Islet of Langerhans (tissue), 1 donor: ENCODE results near the gene SYNJ1.
"Not testable (repeated sequence)": the region's sequence is repeated elsewhere in the genome, so short reads cannot be mapped to it uniquely, and the experiment has no call there.

Source experiments
- FAIRE-seq: peaks from one replicate; lab custom pipeline; 2011; peaks lifted over from hg19 to GRCh38; lab: Jason Lieb, UNC

The SYNJ1 gene

DNA sequence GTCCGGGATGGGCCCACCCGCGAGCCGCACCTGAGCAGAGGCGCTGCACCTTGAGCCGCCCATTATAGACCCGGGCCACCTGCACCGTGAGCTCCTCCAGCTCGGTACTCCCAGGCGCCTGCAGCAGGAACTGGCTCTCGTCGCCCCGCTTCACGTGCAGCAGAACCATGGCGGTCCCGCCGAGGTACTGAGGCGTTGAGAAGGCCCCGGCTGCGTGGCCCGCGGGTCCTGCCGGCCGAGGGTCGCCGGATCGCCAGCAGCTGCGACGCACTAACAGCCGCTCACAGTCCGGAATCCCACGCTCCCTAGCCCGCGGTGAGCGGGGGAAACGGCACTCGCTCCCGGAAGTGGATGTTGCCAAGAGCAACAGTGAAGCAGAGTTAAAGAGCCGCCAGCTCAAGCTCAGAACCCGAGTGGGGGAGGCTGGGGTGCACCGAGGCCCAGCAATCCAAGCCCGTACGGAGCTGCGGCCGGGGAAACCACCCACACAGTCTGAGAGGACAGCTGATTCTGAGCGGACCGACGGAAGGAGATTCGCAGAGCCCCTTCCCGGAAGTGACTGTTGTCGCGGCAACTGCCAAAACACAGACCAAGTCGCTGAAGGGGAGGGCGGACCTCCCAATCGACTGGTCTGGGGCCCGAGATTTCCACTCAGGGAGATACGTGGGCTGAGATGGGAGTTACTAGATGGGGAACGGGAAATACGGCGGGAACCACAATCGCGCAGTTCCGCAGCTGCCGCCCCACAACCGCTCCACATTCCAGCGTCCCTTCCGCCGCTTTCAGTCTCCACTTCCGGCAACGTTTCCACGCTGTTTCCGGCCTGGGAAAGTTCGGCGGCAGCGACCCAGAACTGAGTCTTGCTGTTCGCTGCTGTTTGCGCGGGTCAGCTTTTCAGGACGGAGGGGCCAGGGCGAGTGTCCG is 115.5 kb downstream of the SYNJ1 start, which contains the start of gene CFAP298:
TSS of gene CFAP298 (minus strand) at position 303 of the 924 bp plus-strand sequence. CDS start at position 169, 134 bp downstream.
- no peak for FAIRE-seq

DNA sequence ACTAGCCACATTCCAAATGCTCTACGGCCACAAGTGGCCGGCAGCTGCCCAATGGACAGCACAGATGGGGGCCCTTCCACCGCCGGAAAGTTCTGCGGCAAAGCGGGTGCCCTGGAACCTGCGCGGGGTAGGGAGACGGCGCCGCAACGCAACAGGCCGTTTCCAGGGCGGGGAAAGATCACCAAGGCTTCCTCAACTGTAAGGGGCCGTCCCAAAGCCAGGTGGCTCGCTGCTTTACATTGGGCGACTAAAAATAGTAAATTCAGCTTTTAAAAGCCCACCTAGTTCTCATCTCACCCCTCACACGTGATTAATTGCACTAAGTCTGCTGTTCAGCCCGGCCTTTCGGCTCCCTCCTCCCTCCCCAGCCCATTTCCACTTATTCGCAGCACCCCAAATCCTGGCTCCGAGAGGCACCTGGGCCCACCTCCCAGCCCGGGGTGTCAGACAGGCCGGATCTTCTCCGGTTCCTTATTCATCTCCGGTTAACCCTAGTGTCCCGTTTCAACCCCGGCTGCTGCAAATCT is 116.3 kb downstream of the SYNJ1 start:
- FAIRE-seq = no peak

DNA sequence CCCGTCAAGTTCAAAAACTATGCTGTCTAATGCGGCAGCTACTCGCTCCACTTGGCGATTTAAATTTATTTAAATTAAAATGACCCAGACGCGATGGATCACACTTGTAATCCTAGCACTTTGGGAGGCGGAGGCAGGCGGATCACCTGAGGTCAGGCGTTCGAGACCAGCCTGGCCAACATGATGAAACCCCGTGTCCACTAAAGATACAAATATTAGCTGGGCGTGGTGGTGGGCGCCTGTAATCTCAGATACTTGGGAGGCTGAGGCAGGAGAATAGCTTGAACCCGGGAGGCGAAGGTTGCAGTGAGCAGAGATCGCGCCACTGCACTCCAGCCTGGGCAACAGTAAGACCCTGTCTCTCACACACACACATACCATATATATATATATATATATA is 116.9 kb downstream of the SYNJ1 start:
- FAIRE-seq = not testable (repeated sequence)

- no peak for FAIRE-seq
Measured at GRCh38 chr21:32608851-32609250, 119.0 kb downstream of the SYNJ1 start.

DNA sequence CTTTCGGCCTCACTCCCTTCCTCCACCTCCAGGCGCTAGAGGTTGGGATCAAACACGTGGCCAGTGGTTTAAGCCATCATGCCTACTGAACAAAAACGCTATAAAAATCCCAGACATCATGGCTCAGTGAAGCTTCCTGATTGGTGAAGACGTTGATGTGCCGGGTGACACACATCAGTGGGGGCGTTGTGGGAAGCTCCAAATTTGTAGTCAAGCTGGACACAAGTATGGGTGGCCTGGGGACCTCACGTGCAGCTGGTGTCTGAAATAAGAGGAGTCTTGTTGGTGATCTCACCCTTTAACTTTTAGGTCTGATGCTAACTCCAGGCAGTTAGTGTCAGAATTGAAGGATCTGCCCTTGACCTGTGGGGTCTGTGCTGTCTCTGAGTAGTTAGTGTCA is 122.3 kb downstream of the SYNJ1 start:
- no peak for FAIRE-seq

- no peak for FAIRE-seq
Measured at GRCh38 chr21:32604464-32604863, 123.3 kb downstream of the SYNJ1 start.

DNA sequence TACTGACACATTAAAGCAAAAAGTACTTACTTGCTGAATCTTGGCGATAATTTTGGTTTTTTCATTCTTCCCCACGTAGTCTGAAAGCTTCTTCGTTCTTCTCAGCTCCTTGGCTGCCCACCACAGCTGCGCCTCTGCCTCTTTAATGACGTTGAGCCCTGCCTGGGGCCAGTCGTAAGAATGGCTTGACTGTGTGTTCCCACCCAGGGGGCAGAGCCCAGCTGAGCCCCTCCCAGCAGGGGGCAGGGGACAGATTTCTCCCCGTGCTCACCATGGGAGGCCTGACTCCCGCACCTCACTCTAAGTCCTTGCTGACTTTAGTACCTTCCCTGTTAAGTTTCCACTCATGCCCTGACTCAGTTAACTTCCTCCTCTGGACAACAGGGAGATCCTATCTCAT is 124.7 kb downstream of the SYNJ1 start:
- FAIRE-seq = no peak

GRCh38 chr21:32602099-32602498 is 125.7 kb downstream of the SYNJ1 start:
- no peak for FAIRE-seq

GRCh38 chr21:32599526-32599925 is 128.3 kb downstream of the SYNJ1 start:
- FAIRE-seq = no peak

DNA sequence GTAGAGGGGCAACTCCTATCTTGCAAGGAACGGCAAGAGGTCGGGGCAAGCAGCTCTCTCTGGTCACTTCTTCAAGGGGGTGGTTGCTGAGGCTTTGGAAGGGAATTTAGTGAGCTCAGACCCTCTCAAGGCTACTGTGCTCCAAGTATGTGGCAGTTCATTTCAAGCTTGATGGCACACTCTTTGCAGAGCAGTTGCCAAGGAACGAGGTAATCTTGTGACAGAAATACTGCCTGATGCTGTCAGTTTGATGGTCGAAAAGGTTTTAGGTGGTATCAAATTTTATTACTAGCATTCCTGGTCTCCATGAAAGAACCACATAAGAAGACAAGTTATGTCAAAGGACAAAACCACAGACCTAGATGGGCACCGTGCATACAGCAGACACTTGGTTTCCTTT is 128.7 kb downstream of the SYNJ1 start:
- no peak for FAIRE-seq

DNA sequence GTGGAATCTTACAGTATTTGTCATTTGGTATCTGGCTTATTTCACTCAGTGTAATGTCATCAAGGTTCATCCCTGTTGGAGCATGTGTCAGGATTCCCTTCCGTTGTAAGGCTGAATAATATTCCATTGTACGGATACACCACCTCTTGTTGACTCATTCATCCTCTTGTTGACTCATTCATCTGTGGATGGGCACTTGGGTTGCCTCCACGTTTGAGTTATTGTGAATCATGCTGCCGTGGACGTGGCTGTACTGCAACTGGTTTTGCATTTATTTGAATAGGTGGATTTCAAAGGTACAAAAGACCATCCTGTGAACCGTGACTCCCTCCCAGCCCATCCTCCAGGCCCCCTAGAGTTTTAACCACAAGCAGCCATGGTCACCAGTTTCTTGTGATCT is 130.6 kb downstream of the SYNJ1 start:
- no peak for FAIRE-seq

DNA sequence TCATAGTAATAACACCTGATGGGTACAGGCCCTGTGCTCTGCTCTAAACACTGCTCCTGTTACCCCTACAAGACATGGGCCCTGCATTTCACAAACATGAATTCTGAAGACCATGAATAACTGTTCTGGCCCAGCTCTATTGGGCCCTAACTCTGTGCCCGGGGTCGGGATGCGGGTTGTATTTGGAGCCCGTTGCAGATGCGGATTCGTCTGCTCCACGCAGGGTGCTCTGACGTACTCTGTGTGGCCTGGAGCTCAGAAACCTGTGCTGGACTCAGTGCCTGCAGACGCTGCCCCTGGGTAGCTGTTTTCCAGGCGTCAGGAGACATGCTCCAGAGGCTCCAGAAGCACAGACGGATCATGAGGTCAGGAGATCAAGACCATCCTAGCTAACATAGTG is 132.4 kb downstream of the SYNJ1 start:
- FAIRE-seq = no peak

DNA sequence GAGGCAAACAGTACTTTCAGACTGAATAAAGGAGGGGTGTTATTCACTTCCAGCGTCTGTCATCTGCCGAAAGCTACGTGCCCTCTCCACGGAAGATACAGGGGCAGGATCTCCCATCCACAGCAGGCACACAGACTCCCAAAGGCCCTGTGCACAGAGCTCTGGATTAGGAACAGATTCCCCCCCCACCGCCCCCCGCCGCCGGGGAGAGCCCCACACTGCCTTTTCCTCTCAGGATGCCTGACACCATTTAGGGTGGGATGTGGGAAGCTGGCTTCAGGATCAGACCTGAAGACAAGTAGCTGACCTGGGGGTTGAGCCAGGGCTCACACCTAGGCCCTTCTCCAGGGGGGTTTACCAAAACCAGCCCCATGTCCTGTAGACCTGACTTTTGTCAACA is 134.1 kb downstream of the SYNJ1 start:
- no peak for FAIRE-seq

GRCh38 chr21:32592929-32593502 is 134.8 kb downstream of the SYNJ1 start:
- no peak for FAIRE-seq

DNA sequence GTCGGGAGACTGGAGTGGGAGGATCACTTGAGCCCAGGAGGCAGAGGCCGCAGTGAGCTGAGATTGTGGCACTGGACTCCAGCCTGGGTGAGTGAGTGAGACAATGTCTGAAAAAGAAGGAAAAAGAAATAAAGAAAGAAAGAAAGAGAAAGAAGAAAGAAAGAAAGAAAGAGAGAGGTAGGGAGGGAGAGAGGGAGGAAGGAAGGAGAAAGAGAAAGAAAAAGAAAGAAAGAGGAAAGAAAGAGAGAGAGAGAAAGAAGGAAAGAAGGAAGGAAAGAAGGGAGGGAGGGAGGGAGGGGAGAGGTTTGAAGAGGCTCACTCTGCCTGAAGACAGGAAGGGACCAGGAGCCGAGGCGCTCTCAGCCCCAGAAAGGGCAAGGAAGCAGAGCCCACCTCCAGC is 137.7 kb downstream of the SYNJ1 start:
- FAIRE-seq = no peak

DNA sequence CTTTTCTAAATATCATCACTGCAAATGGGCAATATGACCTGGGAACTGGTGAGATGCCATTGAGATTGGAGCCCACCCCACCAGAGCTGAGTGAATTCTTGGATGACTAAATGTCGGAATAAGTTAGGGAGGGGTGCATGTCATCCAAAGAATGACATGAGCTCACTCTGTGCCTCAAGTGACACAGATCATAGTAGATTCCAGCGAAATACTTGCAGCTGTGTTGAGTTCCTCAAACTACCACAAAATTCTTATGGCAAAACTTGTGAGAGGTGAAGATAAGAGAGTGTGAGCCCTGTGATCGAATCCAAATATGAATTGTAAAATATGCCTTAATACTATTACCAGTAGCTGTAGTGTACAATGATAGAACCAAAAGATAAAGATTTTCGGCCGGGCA is 140.2 kb downstream of the SYNJ1 start:
- FAIRE-seq = no peak

DNA sequence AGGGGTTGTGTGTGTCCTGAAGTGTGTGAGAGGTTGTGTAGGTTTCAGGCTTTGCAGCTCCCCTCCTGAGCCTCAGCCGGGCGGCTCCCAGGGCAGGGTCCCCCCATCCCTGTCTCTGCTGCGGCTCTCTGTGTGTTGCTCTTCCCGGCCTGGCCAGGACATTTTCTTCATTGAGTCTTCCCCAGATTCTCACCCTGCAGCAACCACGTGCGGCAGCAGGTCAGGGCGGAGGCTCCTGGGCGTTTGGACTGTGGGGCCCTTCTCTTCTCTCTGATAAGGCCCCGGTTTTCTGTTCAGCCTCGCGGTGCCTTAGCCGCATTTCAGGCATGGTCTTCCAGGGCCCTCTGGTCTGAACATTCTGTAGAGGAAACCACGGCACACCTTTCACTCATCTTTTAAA is 140.7 kb downstream of the SYNJ1 start:
- no peak for FAIRE-seq

DNA sequence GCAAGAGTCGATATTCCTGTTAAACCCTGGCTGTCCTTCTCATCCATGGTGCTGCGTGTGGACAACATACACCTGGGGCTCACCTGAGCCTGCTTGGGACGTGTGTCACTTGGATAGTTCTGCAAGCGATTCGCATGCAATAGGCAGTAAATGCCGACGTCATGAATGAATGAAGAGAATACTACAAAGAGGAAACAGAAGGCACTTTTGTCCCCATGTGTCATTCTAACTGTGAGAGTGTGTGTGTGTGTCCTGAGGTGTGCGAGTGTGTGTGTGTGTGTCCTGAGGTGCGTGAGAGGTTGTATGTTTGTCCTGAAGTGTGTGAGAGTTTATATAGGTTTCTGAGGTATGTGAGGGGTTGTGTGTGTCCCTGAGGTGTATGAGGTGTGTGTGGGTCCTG is 141.8 kb downstream of the SYNJ1 start:
- FAIRE-seq = no peak

DNA sequence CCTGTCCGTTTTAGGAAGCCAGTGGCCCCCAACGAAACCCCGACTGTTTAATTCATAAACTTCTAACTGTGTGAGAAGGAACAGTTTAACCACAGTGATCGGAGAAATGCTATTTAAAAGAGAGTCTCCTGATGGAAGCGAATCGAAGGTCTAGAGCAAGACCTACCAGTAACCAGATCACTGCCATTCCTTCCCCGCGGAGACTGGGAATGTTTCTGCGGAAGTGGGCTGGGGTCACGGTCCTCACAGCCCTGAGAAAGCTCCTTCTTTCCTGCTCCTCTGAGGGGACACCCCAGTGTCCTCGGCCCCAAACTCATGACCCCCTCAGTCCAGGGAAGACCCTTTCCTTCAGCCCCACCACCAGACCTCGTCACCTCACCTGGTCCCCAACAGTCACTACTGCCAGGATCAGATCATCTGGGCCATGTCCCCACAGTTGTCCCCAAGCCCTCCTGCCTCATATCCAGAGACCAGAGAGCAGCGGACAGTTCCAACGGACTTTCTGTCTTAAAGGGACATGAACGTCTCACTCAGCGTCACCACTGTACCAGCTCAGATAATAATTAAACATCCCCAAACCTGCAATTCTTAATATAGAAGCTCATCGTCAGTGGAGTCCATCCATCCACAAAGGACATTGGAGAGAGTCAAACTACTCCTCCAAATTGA is 142.6 kb downstream of the SYNJ1 start, which contains the start of gene TCP10L:
TSS of gene TCP10L (minus strand) at position 482 of the 669 bp plus-strand sequence. CDS start 1,219 bp downstream, outside the sequence.
- no peak for FAIRE-seq

DNA sequence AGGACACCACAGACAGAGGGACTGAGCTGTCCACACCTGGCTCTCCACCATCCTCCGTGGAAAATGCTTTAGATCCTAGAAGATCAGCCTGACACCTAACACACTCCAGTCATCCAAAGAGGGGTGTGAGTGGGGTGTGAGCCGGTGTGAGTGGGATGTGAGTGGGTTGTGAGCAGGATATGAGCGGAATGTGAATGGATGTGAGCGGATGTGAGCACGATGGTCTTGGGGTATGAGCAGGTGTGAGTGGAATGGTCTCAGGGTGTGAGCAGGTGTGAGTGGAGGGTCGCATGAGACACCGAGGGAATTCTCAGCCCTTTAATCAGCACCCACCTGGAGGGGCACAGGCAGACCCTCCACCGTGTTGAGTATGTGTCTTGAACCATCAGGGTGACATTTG is 143.3 kb downstream of the SYNJ1 start:
- FAIRE-seq = no peak

- no peak for FAIRE-seq
Measured at GRCh38 chr21:32581732-32582131, 146.1 kb downstream of the SYNJ1 start.

GRCh38 chr21:32580949-32581348 is 146.9 kb downstream of the SYNJ1 start:
- no peak for FAIRE-seq
